ENCODE data around the gene GABRA5. TPM values are rescaled to one million over a fixed set of nuclear protein-coding genes. Genes with fewer than 3 reads are reported as not detected.

The GABRA5 gene
- polyA plus RNA-seq, 1 experiment = 3.6 TPM

GRCh38 chr15:26874774-26875475, 8.1 kb downstream of the GABRA5 start:
- CTCF ChIA-PET = interaction anchor here (1.2 to 1.8 kb wide), 2 partner anchors 14 to 17 kb away, joined by 4 to 5 read pairs; no protein-coding TSS in a partner anchor
- no peak for DNase-seq (ENCODE audit: low read depth, low spot score)
- no peaks in the 10 kb centered on the region for H3K27me3 ChIP-seq (ENCODE audit: control insufficient read depth, insufficient read depth, low read length)
- H3K4me3 ChIP-seq (ENCODE audit: low read depth, low read length) = no peak overlapping the region
- TF ChIP-seq CTCF (IDR thresholded peaks at IDR 0.05; ENCODE audit: low read depth, low read length) = no peak
- H3K9me3 ChIP-seq (ENCODE audit: control insufficient read depth, insufficient read depth, low read length) = no peaks in the 10 kb centered on the region
- POLR2A ChIA-PET = no interaction called here
- no peak overlapping the region for H3K27ac ChIP-seq (ENCODE audit: low read depth, low read length)

GRCh38 chr15:26875476-26875850, 8.6 kb downstream of the GABRA5 start:
- no peak for TF ChIP-seq CTCF (IDR thresholded peaks at IDR 0.05; ENCODE audit: low read depth, low read length)
- no peak overlapping the region for H3K4me3 ChIP-seq (ENCODE audit: low read depth, low read length)
- CTCF ChIA-PET = interaction anchor here (1.8 kb wide), 1 partner anchor 16 kb away, joined by 5 read pairs; no protein-coding TSS in a partner anchor
- H3K9me3 ChIP-seq (ENCODE audit: control insufficient read depth, insufficient read depth, low read length) = no peaks in the 10 kb centered on the region
- no peaks in the 10 kb centered on the region for H3K27me3 ChIP-seq (ENCODE audit: control insufficient read depth, insufficient read depth, low read length)
- DNase-seq (ENCODE audit: low read depth, low spot score) = no peak
- no peak overlapping the region for H3K27ac ChIP-seq (ENCODE audit: low read depth, low read length)
- POLR2A ChIA-PET = no interaction called here

GRCh38 chr15:26877831-26878230, 11.0 kb downstream of the GABRA5 start:
- CTCF ChIA-PET = interaction anchor here (0.6 to 2.6 kb wide), 2 partner anchors 12 to 1732 kb away, joined by 4 to 8 read pairs; no protein-coding TSS in a partner anchor
- no peak for DNase-seq (ENCODE audit: low read depth, low spot score)
- Histone ChIP-seq H3K27me3 (ENCODE audit: control insufficient read depth, insufficient read depth, low read length) (no peaks in the 10 kb centered on the region), H3K4me3 (ENCODE audit: low read depth, low read length) (no peak overlapping the region), H3K27ac (ENCODE audit: low read depth, low read length) (no peak overlapping the region), H3K9me3 (ENCODE audit: control insufficient read depth, insufficient read depth, low read length) (no peaks in the 10 kb centered on the region; the same call in 1 of the 2 replicates)
- no peak for TF ChIP-seq CTCF (IDR thresholded peaks at IDR 0.05; ENCODE audit: low read depth, low read length)
- POLR2A ChIA-PET = no interaction called here

- Histone ChIP-seq H3K9me3 (ENCODE audit: control insufficient read depth, insufficient read depth, low read length) (no peaks in the 10 kb centered on the region; the same call in 1 of the 2 replicates), H3K4me3 (ENCODE audit: low read depth, low read length) (no peak overlapping the region), H3K27me3 (ENCODE audit: control insufficient read depth, insufficient read depth, low read length) (no peaks in the 10 kb centered on the region), H3K27ac (ENCODE audit: low read depth, low read length) (no peak overlapping the region)
- no peak for TF ChIP-seq CTCF (IDR thresholded peaks at IDR 0.05; ENCODE audit: low read depth, low read length)
- no peak for DNase-seq (ENCODE audit: low read depth, low spot score)
- POLR2A ChIA-PET = no interaction called here
- CTCF ChIA-PET = interaction anchor here (1.0 kb wide), 1 partner anchor 10 kb away, joined by 4 read pairs; no protein-coding TSS in a partner anchor
Measured at GRCh38 chr15:26879706-26880105, 12.8 kb downstream of the GABRA5 start.

GRCh38 chr15:26882112-26882511, 15.2 kb downstream of the GABRA5 start:
- TF ChIP-seq CTCF (IDR thresholded peaks at IDR 0.05; ENCODE audit: low read depth, low read length) = no peak
- no peak for DNase-seq (ENCODE audit: low read depth, low spot score)
- POLR2A ChIA-PET = no interaction called here
- no peak overlapping the region for H3K27ac ChIP-seq (ENCODE audit: low read depth, low read length)
- no peak overlapping the region for H3K4me3 ChIP-seq (ENCODE audit: low read depth, low read length)
- CTCF ChIA-PET = interaction anchor here (1.3 kb wide), 1 partner anchor 9 kb away, joined by 3 read pairs; no protein-coding TSS in a partner anchor
- H3K9me3 ChIP-seq (ENCODE audit: control insufficient read depth, insufficient read depth, low read length) = no peaks in the 10 kb centered on the region; the same call in 1 of the 2 replicates
- no peaks in the 10 kb centered on the region for H3K27me3 ChIP-seq (ENCODE audit: control insufficient read depth, insufficient read depth, low read length)
